K562 (cell line): ENCODE measurements around the gene HRH3. TPM values are rescaled to one million over a fixed set of nuclear protein-coding genes. Genes with fewer than 3 reads are reported as not detected.

Source experiments
- DMBX1 ChIP-seq: fragments of 250-450 bp; sonication (Bioruptor Pico); IDR thresholded peaks from 2 replicates; pipeline ENCODE4 v1.8.0; 2022; ENCODE audit warnings: inconsistent platforms, mild to moderate bottlenecking, moderate library complexity, borderline replicate concordance
- FOXJ2 ChIP-seq: fragments of 200-800 bp; sonication (Bioruptor generic); IDR thresholded peaks from 2 replicates; pipeline ENCODE4 v1.6.1; 2016; ENCODE audit warnings: missing genetic modification characterization, missing compliant biosample characterization
- MNT ChIP-seq, 2 experiments: fragments of 450-650 bp; conservative IDR thresholded peaks; 2 replicates each; pipeline ENCODE4 v1.6.1; 2017; ENCODE audit warnings: mild to moderate bottlenecking in 2 of 2, moderate library complexity in 2 of 2
- NR3C1 ChIP-seq: sonication (generic); formaldehyde crosslinking; IDR thresholded peaks from 2 replicates; pipeline ENCODE4 v1.8.1; 2022; ENCODE audit warnings: missing genetic modification reagents
- PTBP1 ChIP-seq: fragments of 200-400 bp; formaldehyde crosslinking; IDR thresholded peaks from 2 replicates; pipeline ENCODE4 v1.6.1; 2017; ENCODE audit warnings: low read depth, low read length
- RBM39 ChIP-seq: fragments of 200-400 bp; formaldehyde crosslinking; optimal IDR thresholded peaks from 2 replicates; pipeline ENCODE3; 2018; ENCODE audit warnings: low read depth, low read length
- TBP ChIP-seq: optimal IDR thresholded peaks from 2 replicates; pipeline ENCODE3; 2011; ENCODE audit warnings: low read depth, low read length, improper control_type of control experiment
- USF1 ChIP-seq: sonication (generic); formaldehyde crosslinking; IDR thresholded peaks from 2 replicates; pipeline ENCODE4 v1.9.0; 2022; ENCODE audit warnings: mild to moderate bottlenecking, missing genetic modification reagents
- ZBTB7A ChIP-seq: IDR thresholded peaks from 2 replicates; pipeline ENCODE4 v1.6.1; 2011; ENCODE audit warnings: low read depth, mild to moderate bottlenecking, low read length, moderate library complexity, borderline replicate concordance; ENCODE audit not compliant: control insufficient read depth
- ZC3H11A ChIP-seq: IDR thresholded peaks from 2 replicates; pipeline ENCODE4 v1.6.1; 2012; ENCODE audit warnings: low read depth, low read length, improper control_type of control experiment
- ZNF518B ChIP-seq: fragments of 250-450 bp; sonication (Bioruptor Pico); IDR thresholded peaks from 2 replicates; pipeline ENCODE4 v1.5.0; 2021; ENCODE audit warnings: mild to moderate bottlenecking, moderate library complexity
- ZNF644 ChIP-seq: fragments of 200-800 bp; sonication (Bioruptor generic); IDR thresholded peaks from 2 replicates; pipeline ENCODE4 v1.6.1; 2016; ENCODE audit warnings: low read depth, missing genetic modification characterization, missing compliant biosample characterization
- ZZZ3 ChIP-seq: fragments of 450-650 bp; IDR thresholded peaks from 2 replicates; pipeline ENCODE4 v1.6.1; 2016; ENCODE audit warnings: antibody characterized with exemption, mild to moderate bottlenecking, moderate library complexity
- polyA plus RNA-seq, 8 experiments: library from polyadenylated mRNA; depleted of rRNA in 4 of 8; stranded (reverse) in 5 of 8; unstranded in 3 of 8; fragments of >200 nt; fragmentation: Nextera tagmentation in 2 of 8; fragmentation: Illumina TruSeq in 1 of 8; extraction: Ambion mirVana in 2 of 8; extraction: Trizol in 1 of 8; gene quantifications; 2 replicates each; pipeline versions ENCODE4 v1.2.1 to v1.2.3, GENCODE V29; 2011 to 2014; ENCODE audit warnings: inconsistent platforms in 1 of 8, missing spikeins in 1 of 8
- total RNA-seq, 7 experiments: library from RNA; depleted of rRNA in 6 of 7; stranded (reverse); fragments of >200 nt in 6 of 7; fragmentation: Illumina TruSeq in 2 of 7; extraction: Trizol in 2 of 7; gene quantifications; 2 replicates each; pipeline versions ENCODE4 v1.2.1 to v1.2.3, GENCODE V29; 2011 to 2021; ENCODE audit warnings: low replicate concordance in 1 of 7
- TF ChIP-seq, protein P1 (sequence below): fragments of 250-450 bp; sonication (Bioruptor Pico); IDR thresholded peaks from 2 replicates; pipeline ENCODE4 v1.8.0; 2022; ENCODE audit warnings: inconsistent platforms
- TF ChIP-seq, protein P2 (sequence below): fragments of 450-650 bp; IDR thresholded peaks from 2 replicates; pipeline ENCODE4 v1.6.1; 2016; ENCODE audit warnings: borderline replicate concordance
- TF ChIP-seq, protein P3 (sequence below): sonication (generic); formaldehyde crosslinking; IDR thresholded peaks from 2 replicates; pipeline ENCODE4 v1.9.0; 2022; ENCODE audit warnings: mild to moderate bottlenecking, missing genetic modification reagents
- TF ChIP-seq, protein P4 (sequence below): sonication (generic); formaldehyde crosslinking; IDR thresholded peaks from 2 replicates; pipeline ENCODE4 v1.5.0; 2020; ENCODE audit warnings: missing genetic modification reagents

HRH3 gene
- total and polyA plus RNA-seq, 9 of the 15 experiments (the other 6 are each of a cell fraction or from before 2014, with no cell fraction given): not detected

DNA sequence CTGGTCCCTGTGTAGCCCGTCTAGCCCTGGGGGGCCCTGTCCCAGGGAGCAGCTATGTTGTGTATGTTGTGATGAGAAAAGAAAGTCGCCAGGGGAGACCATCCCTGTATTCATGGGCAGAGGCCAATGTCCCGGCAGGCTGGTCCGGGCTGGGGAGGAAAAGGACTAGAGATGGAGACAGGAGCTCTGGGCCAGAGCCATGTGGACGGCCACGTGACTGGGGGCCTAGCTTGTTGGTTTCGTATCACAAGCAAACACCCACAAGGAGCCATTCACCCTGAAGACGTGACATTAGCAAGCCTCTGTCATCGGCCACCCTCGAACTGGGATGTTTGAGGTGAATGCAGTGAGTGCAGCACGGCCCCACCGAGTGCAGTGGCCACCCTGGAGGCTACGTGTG, 2.9 kb upstream of the HRH3 start (continued):
- no peak for TF ChIP-seq ZNF518B (CRISPR knock-in tag)
- no peak for TF ChIP-seq DMBX1 (CRISPR knock-in tag)
- TF ChIP-seq USF1 (CRISPR knock-in tag): peak; percentile 71
- no peak for TF ChIP-seq NR3C1 (CRISPR knock-in tag)
- no peak for TF ChIP-seq ZZZ3
- no peak for TF ChIP-seq ZNF644
- TF ChIP-seq TBP: no peak
- TF ChIP-seq ZC3H11A: no peak
- TF ChIP-seq, protein P1, sequence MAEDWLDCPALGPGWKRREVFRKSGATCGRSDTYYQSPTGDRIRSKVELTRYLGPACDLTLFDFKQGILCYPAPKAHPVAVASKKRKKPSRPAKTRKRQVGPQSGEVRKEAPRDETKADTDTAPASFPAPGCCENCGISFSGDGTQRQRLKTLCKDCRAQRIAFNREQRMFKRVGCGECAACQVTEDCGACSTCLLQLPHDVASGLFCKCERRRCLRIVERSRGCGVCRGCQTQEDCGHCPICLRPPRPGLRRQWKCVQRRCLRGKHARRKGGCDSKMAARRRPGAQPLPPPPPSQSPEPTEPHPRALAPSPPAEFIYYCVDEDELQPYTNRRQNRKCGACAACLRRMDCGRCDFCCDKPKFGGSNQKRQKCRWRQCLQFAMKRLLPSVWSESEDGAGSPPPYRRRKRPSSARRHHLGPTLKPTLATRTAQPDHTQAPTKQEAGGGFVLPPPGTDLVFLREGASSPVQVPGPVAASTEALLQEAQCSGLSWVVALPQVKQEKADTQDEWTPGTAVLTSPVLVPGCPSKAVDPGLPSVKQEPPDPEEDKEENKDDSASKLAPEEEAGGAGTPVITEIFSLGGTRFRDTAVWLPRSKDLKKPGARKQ (CRISPR knock-in tag): no peak
- TF ChIP-seq, protein P2, sequence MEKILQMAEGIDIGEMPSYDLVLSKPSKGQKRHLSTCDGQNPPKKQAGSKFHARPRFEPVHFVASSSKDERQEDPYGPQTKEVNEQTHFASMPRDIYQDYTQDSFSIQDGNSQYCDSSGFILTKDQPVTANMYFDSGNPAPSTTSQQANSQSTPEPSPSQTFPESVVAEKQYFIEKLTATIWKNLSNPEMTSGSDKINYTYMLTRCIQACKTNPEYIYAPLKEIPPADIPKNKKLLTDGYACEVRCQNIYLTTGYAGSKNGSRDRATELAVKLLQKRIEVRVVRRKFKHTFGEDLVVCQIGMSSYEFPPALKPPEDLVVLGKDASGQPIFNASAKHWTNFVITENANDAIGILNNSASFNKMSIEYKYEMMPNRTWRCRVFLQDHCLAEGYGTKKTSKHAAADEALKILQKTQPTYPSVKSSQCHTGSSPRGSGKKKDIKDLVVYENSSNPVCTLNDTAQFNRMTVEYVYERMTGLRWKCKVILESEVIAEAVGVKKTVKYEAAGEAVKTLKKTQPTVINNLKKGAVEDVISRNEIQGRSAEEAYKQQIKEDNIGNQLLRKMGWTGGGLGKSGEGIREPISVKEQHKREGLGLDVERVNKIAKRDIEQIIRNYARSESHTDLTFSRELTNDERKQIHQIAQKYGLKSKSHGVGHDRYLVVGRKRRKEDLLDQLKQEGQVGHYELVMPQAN: no peak
- TF ChIP-seq FOXJ2 (tag): no peak
- TF ChIP-seq, protein P3, sequence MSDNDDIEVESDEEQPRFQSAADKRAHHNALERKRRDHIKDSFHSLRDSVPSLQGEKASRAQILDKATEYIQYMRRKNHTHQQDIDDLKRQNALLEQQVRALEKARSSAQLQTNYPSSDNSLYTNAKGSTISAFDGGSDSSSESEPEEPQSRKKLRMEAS (CRISPR knock-in tag): 0 out of 2 replicates have a peak, but pooled peaks have one; percentile 26
- no peak for TF ChIP-seq PTBP1
- TF ChIP-seq RBM39: no peak
- 0 out of 4 replicates have a peak, but pooled peaks of 1 of the 2 experiments have one; percentile 26 for TF ChIP-seq MNT (conservative IDR thresholded peaks at IDR 0.05)
- TF ChIP-seq ZBTB7A: no peak
- TF ChIP-seq, protein P4, sequence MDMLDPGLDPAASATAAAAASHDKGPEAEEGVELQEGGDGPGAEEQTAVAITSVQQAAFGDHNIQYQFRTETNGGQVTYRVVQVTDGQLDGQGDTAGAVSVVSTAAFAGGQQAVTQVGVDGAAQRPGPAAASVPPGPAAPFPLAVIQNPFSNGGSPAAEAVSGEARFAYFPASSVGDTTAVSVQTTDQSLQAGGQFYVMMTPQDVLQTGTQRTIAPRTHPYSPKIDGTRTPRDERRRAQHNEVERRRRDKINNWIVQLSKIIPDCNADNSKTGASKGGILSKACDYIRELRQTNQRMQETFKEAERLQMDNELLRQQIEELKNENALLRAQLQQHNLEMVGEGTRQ (CRISPR knock-in tag): peak; percentile 44
